GM04504 (cell line): Measurements from ENCODE around the gene FOXK1.

Experiments
- DNase-seq: peaks from one replicate; pipeline ENCODE4 v3.0.0-alpha.2; 2012; ENCODE audit warnings: low read depth

The FOXK1 gene

GRCh38 chr7:4745265-4745919, 63.3 kb downstream of the FOXK1 start:
- DNase-seq, result no peak

GRCh38 chr7:4745971-4746919, 64.2 kb downstream of the FOXK1 start:
- peak; percentile 52 for DNase-seq

GRCh38 chr7:4747013-4747412, 64.9 kb downstream of the FOXK1 start:
- DNase-seq, result no peak

DNA sequence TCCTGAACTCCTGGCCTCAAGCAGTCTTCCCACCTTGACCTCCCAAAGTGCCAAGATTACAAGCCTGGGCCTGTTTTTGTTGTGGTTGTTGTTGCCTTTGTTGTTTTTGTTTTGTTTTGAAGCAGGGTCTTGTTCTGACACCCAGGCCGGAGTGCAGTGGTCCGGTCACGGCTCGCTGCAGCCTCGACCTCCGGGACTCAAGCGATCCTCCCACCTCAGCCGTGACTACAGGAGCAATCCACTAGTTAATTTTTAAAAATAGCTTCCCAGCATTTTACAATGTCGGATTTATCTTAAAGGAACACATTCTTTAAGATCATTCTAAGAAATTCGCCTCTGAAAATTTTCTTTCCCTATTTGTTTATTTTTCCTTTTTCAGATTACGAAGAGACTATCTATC, 65.7 kb downstream of the FOXK1 start:
- no peak for DNase-seq

DNA sequence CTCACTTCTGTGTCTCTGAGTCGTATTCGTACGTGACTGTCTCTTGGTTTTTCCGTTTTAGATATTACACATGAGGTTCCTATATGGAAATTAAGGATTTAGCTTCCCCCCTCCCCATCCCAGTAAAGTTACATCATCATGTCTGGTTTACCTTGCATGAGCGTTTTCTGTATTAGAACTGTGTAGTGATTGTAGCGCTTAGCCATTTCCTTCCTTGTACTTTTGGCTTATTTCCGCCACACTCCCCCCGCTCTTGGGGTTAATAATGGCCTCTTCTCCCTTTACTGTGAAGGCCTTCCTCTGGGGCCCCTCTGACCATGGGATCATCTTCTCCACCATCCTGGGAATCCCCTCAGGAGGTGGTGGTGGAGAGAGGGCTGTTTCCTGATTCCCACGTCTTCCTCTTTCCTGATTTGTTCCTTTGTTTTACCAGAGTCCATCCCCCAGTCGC, 66.2 kb downstream of the FOXK1 start:
- DNase-seq, result no peak

- no peak for DNase-seq
Measured at GRCh38 chr7:4749363-4749762, 67.3 kb downstream of the FOXK1 start.

- no peak for DNase-seq
Measured at GRCh38 chr7:4749798-4750197, 67.7 kb downstream of the FOXK1 start.

DNA sequence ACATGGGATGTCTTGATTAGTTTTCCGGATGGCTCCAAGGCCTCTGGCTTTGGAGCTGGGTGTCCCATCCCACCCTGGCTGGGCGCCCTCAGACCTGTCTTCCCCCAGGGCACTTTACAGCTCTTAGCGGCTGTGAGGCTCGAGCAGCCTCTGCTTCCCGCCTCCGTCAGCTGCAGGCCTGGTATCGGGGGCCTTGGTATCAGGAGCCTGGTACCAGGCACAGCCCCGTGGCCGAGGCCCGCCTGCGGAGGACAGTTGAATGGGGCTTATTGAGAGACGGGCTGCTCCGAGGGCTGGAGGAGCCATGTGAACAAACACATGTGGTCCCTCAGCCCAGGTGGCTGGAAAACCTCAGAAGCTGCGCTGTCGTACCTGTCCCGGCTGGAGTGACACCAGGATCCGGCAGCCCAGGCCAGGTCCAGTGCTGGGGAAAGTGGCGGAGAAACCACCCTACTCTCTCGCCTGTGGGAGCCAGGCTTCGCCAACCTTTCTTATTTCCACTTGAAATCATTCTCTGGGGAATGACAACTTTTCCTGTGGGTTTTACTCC, 69.4 kb downstream of the FOXK1 start:
- no peak for DNase-seq

DNA sequence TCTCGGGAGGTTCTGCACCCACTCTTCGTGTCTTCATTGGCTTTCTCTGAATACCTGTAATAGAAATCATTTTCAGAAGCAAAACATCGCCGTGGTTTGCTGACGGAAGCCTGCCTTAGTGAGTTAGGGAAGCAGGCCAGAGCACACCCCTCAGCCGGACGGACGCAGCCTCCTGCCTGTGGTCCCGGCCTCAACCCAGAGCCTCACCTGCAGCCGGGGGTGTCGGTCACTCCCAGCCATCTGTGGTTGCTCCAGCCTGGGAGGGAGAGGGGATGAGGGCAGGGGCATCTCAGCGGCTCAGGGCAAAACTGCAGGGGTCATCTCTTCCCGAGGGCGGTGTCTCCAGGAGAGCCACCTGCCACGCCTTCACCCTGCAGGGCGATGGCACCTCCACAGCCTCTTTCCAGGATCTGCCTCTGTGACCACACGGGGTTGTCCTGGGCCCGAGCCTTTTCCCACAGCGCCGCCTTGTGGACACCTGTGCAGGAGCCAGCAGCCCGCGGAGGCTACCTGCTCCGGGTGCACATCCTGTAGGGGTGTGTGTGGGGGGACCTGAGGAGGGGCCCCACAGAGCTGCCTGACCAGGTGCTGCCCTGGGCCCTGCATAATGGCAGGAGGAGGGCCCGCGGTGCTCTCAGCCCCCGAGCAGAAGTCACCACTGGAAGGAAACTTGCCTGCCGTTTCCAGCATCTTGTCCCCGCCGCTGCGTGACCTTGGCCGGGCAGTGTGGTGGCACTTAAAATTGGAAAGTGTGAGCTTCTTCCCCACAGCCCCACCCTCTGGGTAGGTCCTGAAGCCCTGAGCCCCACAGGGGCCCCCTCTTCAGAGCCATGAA, 71.7 kb downstream of the FOXK1 start:
- DNase-seq, result peak; percentile 22

- no peak for DNase-seq
Measured at GRCh38 chr7:4754433-4755010, 72.4 kb downstream of the FOXK1 start.

DNA sequence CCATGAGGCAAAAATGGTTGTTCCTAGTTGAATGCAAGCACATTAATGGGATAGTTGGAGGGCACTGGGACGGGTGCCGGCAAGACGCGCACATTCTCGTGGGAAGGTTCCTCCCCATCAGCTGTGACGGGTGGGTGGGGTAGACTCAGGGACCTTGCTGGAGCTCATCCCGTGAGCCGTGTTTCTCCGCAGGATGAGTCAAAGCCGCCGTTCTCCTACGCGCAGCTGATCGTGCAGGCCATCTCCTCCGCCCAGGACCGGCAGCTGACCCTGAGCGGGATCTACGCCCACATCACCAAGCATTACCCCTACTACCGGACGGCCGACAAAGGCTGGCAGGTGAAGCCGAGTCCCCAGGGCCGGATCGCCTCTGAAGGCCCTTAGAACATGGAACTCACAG, 73.0 kb downstream of the FOXK1 start:
- no peak for DNase-seq

- DNase-seq, result no peak
Measured at GRCh38 chr7:4758111-4758510, 76.0 kb downstream of the FOXK1 start.

GRCh38 chr7:4758791-4759190, 76.7 kb downstream of the FOXK1 start:
- no peak for DNase-seq

- no peak for DNase-seq
Measured at GRCh38 chr7:4759211-4759610, 77.1 kb downstream of the FOXK1 start.

DNA sequence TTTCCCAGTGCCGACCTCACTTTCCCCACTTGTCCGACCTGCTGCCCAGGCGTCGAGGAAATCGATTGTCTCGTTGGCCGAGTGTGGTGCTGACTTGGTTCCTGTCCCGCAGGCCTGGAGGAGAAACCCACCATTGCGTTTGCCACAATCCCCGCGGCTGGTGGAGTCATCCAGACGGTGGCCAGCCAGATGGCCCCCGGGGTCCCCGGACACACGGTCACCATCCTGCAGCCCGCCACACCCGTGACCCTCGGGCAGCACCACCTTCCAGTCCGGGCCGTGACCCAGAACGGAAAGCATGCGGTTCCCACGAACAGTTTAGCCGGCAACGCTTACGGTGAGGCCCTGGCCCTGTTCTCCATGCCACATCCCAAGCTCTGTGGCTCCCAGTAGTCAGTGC, 78.9 kb downstream of the FOXK1 start:
- no peak for DNase-seq

DNA sequence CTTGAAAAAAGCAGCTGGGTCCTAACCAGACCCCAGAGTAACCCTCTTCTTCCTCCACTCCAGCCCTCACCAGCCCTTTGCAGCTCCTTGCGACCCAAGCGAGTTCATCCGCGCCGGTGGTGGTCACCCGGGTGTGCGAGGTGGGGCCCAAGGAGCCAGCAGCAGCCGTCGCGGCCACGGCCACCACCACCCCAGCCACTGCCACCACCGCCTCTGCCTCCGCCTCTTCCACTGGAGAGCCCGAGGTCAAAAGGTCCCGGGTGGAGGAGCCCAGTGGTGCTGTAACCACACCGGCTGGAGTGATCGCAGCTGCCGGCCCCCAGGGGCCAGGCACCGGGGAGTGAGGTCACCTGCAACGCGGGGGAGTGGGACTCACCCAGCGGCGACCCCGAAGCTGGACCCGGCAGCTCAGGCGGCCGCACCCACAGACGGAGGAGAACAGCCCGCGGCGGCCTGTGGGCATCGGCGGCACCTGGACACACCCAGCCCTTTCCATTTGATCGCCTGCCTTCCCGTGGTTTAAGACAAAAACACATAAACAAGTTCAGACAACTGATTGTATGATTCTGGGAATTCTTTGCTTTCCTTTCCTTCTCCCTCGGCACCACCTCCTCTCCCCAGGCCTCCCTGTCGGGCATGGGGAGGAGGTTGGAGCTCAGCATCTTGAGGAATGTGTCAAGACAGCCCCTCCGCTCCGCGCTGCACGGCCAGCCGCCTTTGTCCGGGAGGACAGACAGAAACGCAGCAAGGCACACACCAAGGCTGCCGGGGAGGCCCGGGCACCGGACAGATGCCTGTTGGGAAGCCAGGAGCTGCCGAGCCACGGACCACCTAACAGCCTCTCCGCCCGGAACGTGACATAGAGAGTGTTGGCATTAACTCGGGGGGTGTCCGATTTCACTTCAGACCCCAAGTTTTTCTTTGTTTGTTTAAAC, 80.3 kb downstream of the FOXK1 start:
- no peak for DNase-seq

GRCh38 chr7:4763091-4763793, 81.1 kb downstream of the FOXK1 start:
- DNase-seq, result no peak

DNA sequence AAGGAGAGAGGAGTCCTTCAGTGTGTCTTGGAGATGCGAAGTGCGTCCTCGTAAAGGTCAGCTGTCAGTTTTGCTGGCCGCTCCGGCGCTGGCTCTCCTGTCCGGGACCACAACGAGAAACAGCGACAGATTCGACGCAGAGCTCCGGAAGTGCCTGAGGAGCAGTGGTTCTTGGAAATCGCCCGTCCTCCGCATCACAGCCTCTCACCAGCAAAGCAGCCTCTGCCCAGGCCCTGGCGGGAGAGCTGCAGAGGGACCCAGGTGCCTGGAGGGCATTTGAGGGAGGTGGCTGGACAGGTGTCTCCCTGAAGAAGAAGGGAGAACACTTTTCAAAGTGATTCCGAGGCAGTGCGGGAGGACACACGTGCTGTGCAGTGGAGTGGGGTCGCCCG, 81.7 kb downstream of the FOXK1 start:
- no peak for DNase-seq

GRCh38 chr7:4764402-4765007, 82.4 kb downstream of the FOXK1 start:
- no peak for DNase-seq
